ENCODE results near the gene SFT2D2.

DNA sequence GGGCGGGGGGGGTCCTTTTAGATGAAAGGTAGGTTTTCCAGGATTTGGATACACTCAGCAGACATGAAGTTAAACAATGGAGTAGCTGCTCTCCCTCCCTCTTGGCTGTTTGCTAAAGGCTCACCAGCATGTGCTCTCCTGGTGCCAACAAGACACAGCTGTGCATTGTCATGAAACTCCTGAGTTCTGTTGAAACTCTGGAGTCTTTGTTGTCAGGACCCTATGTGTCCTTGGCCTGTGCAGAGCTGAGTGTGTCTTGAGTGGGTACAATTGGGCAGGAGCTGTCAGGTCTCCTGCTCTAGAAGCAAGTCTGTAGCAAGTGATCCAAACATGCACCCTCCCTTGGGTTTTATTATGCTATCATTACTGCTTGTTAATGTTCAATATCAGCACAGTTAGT, 67.6 kb downstream of the SFT2D2 start:
- no peak for TF ChIP-seq POLR2AphosphoS5 (IDR thresholded peaks at IDR 0.05; ENCODE audit: low read depth, low read length)
- TF ChIP-seq POLR2A (IDR thresholded peaks at IDR 0.05; ENCODE audit: low read depth, low read length), result no peak
- TF ChIP-seq POU2F2 (IDR thresholded peaks at IDR 0.05; ENCODE audit: low read depth, low read length), result no peak
- no peak for TF ChIP-seq TAF1 (IDR thresholded peaks at IDR 0.05; ENCODE audit: low read depth, low read length)
